H54 (cell line): ENCODE measurements around the gene SLITRK2.

Experiments
- DNase-seq: peaks from one replicate; pipeline ENCODE4 v3.0.0; 2011; ENCODE audit warnings: low spot score, mixed read lengths; ENCODE audit not compliant: insufficient read length
- FAIRE-seq: peaks from 3 replicates; lab custom pipeline; 2011; peaks lifted over from hg19 to GRCh38; lab: Jason Lieb, UNC
- POLR2A ChIP-seq: IDR thresholded peaks from 2 replicates; pipeline ENCODE4 v1.6.1; 2011; ENCODE audit warnings: low read depth, mild to moderate bottlenecking, low read length

The SLITRK2 gene

GRCh38 chrX:145825896-145826295 lies 8.3 kb downstream of the SLITRK2 start:
- FAIRE-seq (no peak), DNase-seq (no peak)
- no peak for TF ChIP-seq POLR2A

GRCh38 chrX:145826466-145826865 lies 8.8 kb downstream of the SLITRK2 start:
- no peak for TF ChIP-seq POLR2A
- FAIRE-seq (no peak), DNase-seq (no peak)

- no peak for TF ChIP-seq POLR2A
- FAIRE-seq = no peak
- DNase-seq = no peak
These were observed 15.2 kb downstream of the SLITRK2 start for GRCh38 chrX:145832796-145833195.

GRCh38 chrX:145840531-145840930 lies 22.9 kb downstream of the SLITRK2 start:
- no peak for TF ChIP-seq POLR2A
- no peak for DNase-seq
- no peak for FAIRE-seq

- no peak for DNase-seq
- no peak for FAIRE-seq
- no peak for TF ChIP-seq POLR2A
These were observed 25.7 kb downstream of the SLITRK2 start for GRCh38 chrX:145843146-145843904.

- FAIRE-seq (no peak), DNase-seq (no peak)
- TF ChIP-seq POLR2A = no peak
These were observed 27.3 kb downstream of the SLITRK2 start for GRCh38 chrX:145844886-145845285.

- FAIRE-seq = no peak
- no peak for DNase-seq
- no peak for TF ChIP-seq POLR2A
These were observed 30.8 kb downstream of the SLITRK2 start for GRCh38 chrX:145848448-145848847.

- TF ChIP-seq POLR2A = no peak
- no peak for DNase-seq
- no peak for FAIRE-seq
These were observed 31.2 kb downstream of the SLITRK2 start for GRCh38 chrX:145848857-145849256.

- FAIRE-seq = no peak
- no peak for DNase-seq
- no peak for TF ChIP-seq POLR2A
These were observed 35.6 kb downstream of the SLITRK2 start for GRCh38 chrX:145853181-145853580.

- FAIRE-seq = no peak
- DNase-seq = no peak
- no peak for TF ChIP-seq POLR2A
These were observed 38.6 kb downstream of the SLITRK2 start for GRCh38 chrX:145856181-145856580.

- FAIRE-seq = no peak
- no peak for DNase-seq
- no peak for TF ChIP-seq POLR2A
These were observed 44.2 kb downstream of the SLITRK2 start for GRCh38 chrX:145861818-145862217.

GRCh38 chrX:145865082-145865481 lies 47.5 kb downstream of the SLITRK2 start:
- TF ChIP-seq POLR2A = no peak
- no peak for FAIRE-seq
- no peak for DNase-seq
